Measurements from ENCODE around the gene TXNRD3. TPM values are rescaled to one million over a fixed set of nuclear protein-coding genes. Genes with fewer than 3 reads are reported as not detected.

TXNRD3 gene
- total RNA-seq, 4 donors from 2014 or later = 7.8 to 14.7 (median 9.4) TPM

- peaks cover 0 to 33% (median 0%) of the 10 kb centered on the region in 4 donors for H3K27me3 ChIP-seq
- no peaks in the 10 kb centered on the region for H3K9me3 ChIP-seq
- no peak overlapping the region for H3K27ac ChIP-seq
- no peak overlapping the region for H3K4me3 ChIP-seq
- intact Hi-C loops (cut with DNase I) = loop anchor here (10.0 kb wide), 1 partner anchor 787 kb away; no protein-coding TSS in a partner anchor
- no peaks in the 10 kb centered on the region for H3K4me1 ChIP-seq
- WGBS, 2 donors = 80 to 81% methylated on average over 4 to 12 of the region's 15 CpGs
- H3K36me3 ChIP-seq = no peaks in the 10 kb centered on the region
- TF ChIP-seq CTCF (IDR thresholded peaks at IDR 0.05) = no peak
- no peak for TF ChIP-seq POLR2A (IDR thresholded peaks at IDR 0.05)
- DNase-seq = no peak
Measured at GRCh38 chr3:126667631-126668449, 12.9 kb upstream of the TXNRD3 start.

- no peaks in the 10 kb centered on the region for H3K9me3 ChIP-seq
- peaks cover 0 to 43% (median 0%) of the 10 kb centered on the region in 4 donors for H3K27me3 ChIP-seq
- TF ChIP-seq CTCF (IDR thresholded peaks at IDR 0.05) = no peak
- no peak for TF ChIP-seq POLR2A (IDR thresholded peaks at IDR 0.05)
- no peaks in the 10 kb centered on the region for H3K36me3 ChIP-seq
- intact Hi-C loops (cut with DNase I) = loop anchor here (10.0 kb wide), 1 partner anchor 788 kb away; no protein-coding TSS in a partner anchor
- no peaks in the 10 kb centered on the region for H3K4me1 ChIP-seq
- WGBS, 2 donors = 86 to 87% methylated on average over 8 to 9 of the region's 15 CpGs
- H3K4me3 ChIP-seq = no peak overlapping the region
- no peak for DNase-seq
- H3K27ac ChIP-seq = no peak overlapping the region
Measured at GRCh38 chr3:126666658-126667528, 12.0 kb upstream of the TXNRD3 start.

GRCh38 chr3:126665959-126666657 is 11.2 kb upstream of the TXNRD3 start:
- Histone ChIP-seq H3K9me3 (no peaks in the 10 kb centered on the region), H3K27ac (no peak overlapping the region), H3K4me1 (no peaks in the 10 kb centered on the region), H3K4me3 (no peak overlapping the region), H3K27me3 (peaks cover 0 to 51% (median 0%) of the 10 kb centered on the region in 4 donors), H3K36me3 (no peaks in the 10 kb centered on the region)
- DNase-seq = no peak
- intact Hi-C loops (cut with DNase I) = loop anchor here (10.0 kb wide), 1 partner anchor 789 kb away; no protein-coding TSS in a partner anchor
- TF ChIP-seq POLR2A (IDR thresholded peaks at IDR 0.05) (no peak), CTCF (IDR thresholded peaks at IDR 0.05) (no peak)
- WGBS, 2 donors = 74 to 76% methylated on average over 7 to 11 of the region's 15 CpGs

GRCh38 chr3:126665221-126665936 is 10.5 kb upstream of the TXNRD3 start:
- Histone ChIP-seq H3K4me3 (no peak overlapping the region), H3K27me3 (peaks cover 0 to 58% (median 0%) of the 10 kb centered on the region in 4 donors), H3K36me3 (no peaks in the 10 kb centered on the region), H3K4me1 (no peaks in the 10 kb centered on the region), H3K9me3 (no peaks in the 10 kb centered on the region), H3K27ac (no peak overlapping the region)
- no peak for DNase-seq
- intact Hi-C loops (cut with DNase I) = loop anchor here (10.0 kb wide), 1 partner anchor 789 kb away; no protein-coding TSS in a partner anchor
- TF ChIP-seq CTCF (IDR thresholded peaks at IDR 0.05) (no peak), POLR2A (IDR thresholded peaks at IDR 0.05) (no peak)
- 80 to 90% methylated on average over 3 to 5 of the region's 6 CpGs for WGBS, 2 donors
